ENCODE results near the gene AFF3.

Gene AFF3

GRCh38 chr2:99722476-99722875 lies 419.9 kb downstream of the AFF3 start:
- DNase-seq: no peak

- DNase-seq: no peak
Measured at GRCh38 chr2:99719102-99719501, 423.3 kb downstream of the AFF3 start.

- no peak for DNase-seq
Measured at GRCh38 chr2:99715956-99716355, 426.4 kb downstream of the AFF3 start.

DNA sequence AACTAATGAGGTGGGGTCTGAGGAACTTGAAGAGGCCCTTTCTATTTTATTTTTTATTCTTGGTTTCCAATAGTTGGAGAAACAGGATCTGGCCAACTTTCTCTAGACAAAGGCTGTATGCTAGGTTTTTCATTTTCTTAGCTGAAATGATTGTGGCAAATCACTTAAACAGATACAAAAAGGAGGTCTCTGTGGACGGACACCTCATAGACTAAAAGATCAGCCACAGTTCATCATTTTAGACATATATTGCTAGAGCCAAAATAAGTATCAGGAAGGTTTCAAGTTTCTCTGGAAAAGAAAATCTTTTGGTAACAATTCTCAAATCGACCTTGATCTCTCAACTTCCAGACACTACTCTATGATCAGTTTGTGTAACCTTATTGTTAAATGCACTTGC lies 428.0 kb downstream of the AFF3 start:
- DNase-seq: no peak

- no peak for DNase-seq
Measured at GRCh38 chr2:99711144-99711543, 431.2 kb downstream of the AFF3 start.

- DNase-seq: no peak
Measured at GRCh38 chr2:99710721-99711120, 431.7 kb downstream of the AFF3 start.

DNA sequence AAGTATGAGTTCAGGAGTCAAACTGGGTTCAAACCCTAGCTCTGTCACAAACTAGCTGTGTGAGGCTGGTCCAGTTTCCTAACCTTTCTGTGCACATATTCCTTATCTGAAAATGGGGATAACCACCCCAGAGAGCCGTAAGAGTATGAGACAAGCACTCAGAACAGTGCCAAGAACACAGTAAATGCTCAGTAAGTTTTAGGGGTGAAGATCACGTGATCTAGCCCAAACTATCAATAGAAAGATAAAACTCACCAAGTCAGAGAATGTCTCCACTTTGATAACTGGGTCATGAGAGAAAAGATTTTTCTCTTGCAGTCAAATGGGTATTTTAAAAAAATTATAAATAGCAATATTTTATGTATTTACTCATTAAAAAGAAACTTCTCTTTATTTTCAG lies 433.2 kb downstream of the AFF3 start:
- DNase-seq: no peak

GRCh38 chr2:99708231-99708630 lies 434.2 kb downstream of the AFF3 start:
- DNase-seq: no peak

GRCh38 chr2:99707592-99707991 lies 434.8 kb downstream of the AFF3 start:
- DNase-seq: no peak

GRCh38 chr2:99706735-99707134 lies 435.7 kb downstream of the AFF3 start:
- no peak for DNase-seq

- DNase-seq: no peak
Measured at GRCh38 chr2:99701503-99701902, 440.9 kb downstream of the AFF3 start.

DNA sequence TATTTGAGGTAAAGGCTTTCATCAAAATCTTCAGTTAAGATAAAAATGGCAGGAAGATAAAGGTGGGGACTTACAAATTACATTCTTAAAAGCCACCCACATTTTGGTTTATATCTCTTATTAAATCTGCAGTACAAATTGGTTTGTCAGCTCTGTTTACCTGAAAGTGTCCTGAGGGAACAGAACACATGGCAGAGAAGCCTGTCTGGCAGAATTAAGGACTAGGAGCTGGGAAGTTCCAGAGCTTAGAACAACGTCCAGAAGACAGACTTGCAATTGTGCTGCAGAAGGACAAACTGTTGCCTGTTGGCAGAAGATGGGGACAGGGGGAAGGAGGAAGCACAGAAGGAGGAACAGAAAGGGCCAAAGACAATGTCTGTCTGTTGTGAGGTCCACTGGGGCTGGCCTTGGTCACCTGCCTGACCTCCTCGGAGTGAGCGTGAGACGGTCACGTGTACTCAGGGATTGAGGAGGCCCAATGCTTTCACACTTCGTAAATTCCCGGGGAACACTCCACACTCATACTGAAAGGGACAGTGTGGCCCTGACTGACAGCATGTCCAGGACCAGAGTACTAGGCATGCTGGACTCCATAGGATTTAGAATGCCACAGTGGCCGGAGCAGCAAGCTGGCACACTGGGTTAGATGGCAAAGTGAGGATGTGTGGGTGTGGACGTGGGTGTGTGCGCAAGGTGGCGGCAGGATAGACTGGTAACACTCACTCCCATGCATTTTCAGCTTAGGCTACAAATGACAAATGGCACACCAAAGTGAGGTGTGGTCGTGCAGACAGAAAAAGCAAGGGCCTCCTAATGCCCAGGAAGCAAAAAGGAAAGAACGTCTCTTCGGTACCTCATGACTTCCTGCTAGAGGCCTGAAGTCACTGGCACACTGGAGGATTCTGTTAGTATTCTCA lies 441.6 kb downstream of the AFF3 start:
- DNase-seq: no peak

DNA sequence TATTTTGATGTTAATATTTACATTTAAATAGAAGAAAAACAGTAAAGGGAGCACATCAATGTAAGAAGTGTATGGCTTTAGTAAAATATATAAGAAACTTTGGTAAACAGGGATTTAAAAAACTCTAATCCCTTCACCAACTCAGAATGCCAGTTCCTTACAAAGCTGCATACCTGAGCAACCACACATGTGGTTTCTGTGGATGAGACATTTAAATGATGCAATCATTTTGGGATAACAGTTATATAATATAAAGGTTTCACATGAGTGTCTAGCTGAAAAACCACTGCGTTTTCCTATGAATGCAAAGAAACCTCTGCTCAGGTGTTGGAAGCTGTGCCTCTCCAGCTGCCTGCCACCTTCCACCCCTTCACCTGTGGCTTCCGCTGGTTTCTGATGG lies 443.5 kb downstream of the AFF3 start:
- DNase-seq: no peak

- no peak for DNase-seq
Measured at GRCh38 chr2:99697811-99698568, 444.4 kb downstream of the AFF3 start.

- no peak for DNase-seq
Measured at GRCh38 chr2:99695944-99696253, 446.5 kb downstream of the AFF3 start.

DNA sequence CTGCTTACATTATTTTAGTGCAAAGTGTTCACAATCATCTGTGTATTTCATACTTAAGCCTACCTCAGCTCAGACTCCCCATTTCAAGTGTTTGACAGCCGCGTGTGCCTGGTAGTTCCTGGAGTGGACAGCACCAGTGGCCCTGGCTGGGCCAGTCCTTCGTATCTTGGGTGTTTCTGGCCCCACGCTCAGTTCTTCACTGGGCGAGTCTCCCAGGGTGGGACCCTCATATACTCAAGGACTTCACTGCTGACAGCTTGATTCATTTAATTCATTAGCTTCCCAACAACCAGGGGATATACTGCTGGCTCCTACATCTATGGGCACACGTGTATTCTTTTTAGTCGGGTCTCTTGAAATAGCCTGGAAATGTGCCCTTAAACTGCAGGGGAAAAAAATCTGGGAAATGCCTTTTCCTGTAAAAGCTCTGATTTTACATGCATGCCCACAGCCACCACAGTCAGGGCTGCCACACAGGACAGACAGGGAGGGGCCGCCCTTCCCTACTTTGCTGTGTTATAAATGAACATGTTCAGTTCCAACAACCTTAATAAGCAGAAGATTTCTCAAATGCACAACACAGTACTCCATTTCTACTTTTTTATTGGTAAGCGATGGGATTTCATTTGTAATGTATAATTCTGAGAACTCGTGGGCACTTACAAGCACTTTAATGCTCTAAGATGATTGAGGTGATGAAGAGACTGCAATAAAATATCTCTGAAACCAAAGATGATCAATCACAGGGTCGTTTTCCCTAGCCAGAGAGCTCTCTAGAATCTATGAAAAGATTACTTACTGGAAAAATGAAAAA lies 447.1 kb downstream of the AFF3 start:
- DNase-seq: no peak

DNA sequence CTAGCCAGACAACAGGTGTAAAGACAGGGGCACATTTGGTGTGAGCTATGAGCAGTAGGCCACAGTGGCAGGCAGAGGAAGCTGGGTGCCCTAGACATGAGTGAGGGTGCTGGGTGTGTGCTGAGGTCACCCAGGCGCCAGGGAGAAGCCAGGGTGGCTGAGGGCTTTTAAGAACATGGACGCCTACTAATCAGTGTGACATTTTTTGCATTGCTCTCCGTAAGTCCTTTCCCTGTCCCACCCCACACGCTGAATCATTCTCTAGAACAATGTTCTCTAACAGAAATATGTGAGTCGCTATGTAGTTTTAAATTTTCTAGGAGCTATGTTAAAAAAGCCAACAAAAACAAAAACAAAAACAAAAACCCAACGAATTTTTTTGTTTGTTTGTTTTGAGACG lies 448.1 kb downstream of the AFF3 start:
- no peak for DNase-seq

GRCh38 chr2:99692785-99693184 lies 449.6 kb downstream of the AFF3 start:
- no peak for DNase-seq

DNA sequence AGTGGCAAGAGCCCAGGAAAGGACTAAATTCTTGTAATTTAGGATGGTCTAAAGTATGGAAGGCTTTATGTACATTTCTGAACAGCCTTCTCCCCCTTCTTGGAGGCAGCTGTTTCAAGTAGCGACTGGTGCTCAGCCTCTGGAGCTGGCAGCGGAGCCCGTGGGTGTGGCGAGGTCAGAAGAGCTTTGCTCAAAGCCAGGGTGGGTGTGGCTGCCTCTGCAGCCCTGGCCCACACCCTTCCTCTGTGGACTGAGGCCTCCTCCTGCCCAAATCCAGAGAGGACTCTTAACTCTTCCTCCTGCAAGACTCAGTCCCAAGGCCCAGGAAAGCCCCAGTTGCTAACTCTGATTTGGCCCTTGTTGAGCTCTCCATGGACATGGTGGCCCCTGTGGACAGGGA lies 450.5 kb downstream of the AFF3 start:
- no peak for DNase-seq

DNA sequence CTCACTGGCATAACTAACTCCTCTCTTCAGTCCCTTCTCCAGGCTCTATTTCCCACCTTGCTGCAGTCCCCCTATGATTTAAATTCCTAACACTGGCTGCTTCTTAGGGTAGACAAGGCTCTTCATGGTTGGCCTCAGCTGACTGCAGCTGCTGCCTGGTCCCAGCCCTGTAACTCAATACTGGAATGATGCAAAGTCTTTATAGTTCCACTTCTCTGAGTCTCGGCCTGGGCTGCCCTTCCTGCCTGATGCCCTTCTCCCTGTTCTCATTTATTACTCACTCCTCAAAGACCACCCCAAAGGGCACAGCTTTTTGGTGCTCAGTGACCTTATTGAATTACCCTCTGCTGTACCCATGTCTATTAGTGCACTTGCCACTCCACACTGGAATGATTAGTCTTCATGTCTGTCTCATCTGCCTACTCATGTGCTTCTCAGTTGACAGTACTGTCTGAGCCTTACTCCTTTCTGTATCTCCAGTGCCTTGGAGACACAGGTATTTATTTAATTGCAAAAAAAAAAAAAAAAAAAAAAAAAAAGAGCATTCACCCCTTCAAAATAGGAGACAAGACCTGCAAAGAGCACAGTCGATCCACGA lies 453.1 kb downstream of the AFF3 start:
- DNase-seq: no peak

GRCh38 chr2:99688699-99689098 lies 453.7 kb downstream of the AFF3 start:
- DNase-seq: no peak

DNA sequence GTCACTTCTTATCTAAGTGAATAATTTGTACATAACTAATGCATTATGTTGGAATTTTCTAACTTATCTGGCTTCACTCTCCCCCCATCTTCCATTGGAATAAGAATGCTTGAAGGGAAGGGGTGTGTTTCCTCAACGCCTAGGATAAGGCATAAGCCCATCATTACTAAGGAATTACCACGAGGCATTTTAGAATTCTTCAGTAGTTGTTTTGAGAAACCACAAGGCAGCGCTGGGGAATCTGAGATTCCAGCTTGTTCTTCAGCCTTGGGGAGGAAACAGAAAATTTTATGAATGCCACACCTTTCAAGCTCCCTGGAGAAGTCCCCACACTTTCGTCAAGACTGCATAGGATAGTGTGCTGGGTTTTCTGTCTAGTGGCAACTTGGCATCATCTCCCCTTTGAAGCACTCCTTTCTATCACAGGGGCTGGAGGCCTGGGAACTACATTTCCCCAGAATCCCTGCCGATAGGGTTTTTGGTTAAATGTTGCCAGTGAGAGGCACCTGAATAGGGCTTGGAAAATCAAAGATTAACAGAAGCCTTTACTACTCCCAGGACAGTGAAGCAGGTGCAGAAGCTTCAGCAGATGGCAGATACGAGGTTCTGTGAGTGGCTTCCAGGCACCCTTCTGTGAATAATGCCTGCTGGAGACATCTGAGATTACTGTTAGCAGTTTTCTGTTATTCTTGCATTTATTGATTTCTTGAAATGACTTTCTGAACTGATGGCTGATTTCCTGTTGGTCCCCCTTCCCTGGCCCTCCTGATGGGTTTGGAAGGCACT lies 459.9 kb downstream of the AFF3 start:
- DNase-seq: no peak

All from stimulated activated naive CD4-positive, alpha-beta T cell treated with Interleukin-2 at 50 U/mL for 16 hours (primary cell).